GM23338 (cell line): ENCODE results near the gene NPC1L1.

Experiments used
- CREB1 ChIP-seq: fragments of 250-450 bp; sonication (Bioruptor Pico); IDR thresholded peaks from 2 replicates; pipeline ENCODE4 v1.5.0; 2020; ENCODE audit warnings: low read depth, mild to moderate bottlenecking, moderate library complexity
- EZH2 ChIP-seq: fragments of 200-600 bp; sonication (generic); IDR thresholded peaks from one replicate; pipeline ENCODE4 v1.8.0; 2017; ENCODE audit warnings: antibody characterized with exemption, mild to moderate bottlenecking, low read depth; ENCODE audit not compliant: unreplicated experiment
- EZH2phosphoT487 ChIP-seq: fragments of 200-600 bp; sonication (generic); IDR thresholded peaks from one replicate; pipeline ENCODE4 v1.8.1; 2018; ENCODE audit warnings: antibody characterized with exemption; ENCODE audit not compliant: unreplicated experiment
- JUNB ChIP-seq: IDR thresholded peaks from one replicate; pipeline ENCODE4 v1.6.1; 2016; ENCODE audit warnings: antibody characterized with exemption; ENCODE audit not compliant: unreplicated experiment
- NANOG ChIP-seq: IDR thresholded peaks from 2 replicates; pipeline ENCODE4 v1.6.1; 2016; ENCODE audit warnings: antibody characterized with exemption, borderline replicate concordance
- POLR2AphosphoS5 ChIP-seq: IDR thresholded peaks from 2 replicates; pipeline ENCODE4 v1.6.1; 2016; ENCODE audit warnings: antibody characterized with exemption, low read depth
- STAT1 ChIP-seq: IDR thresholded peaks from one replicate; pipeline ENCODE4 v1.6.1; 2016; ENCODE audit warnings: antibody characterized with exemption; ENCODE audit not compliant: unreplicated experiment
- ZNF114 ChIP-seq: fragments of 250-450 bp; sonication (Bioruptor Pico); IDR thresholded peaks from 2 replicates; pipeline ENCODE4 v1.5.0; 2020; ENCODE audit warnings: mild to moderate bottlenecking, moderate library complexity
- ZNF331 ChIP-seq: fragments of 250-450 bp; sonication (Bioruptor Pico); IDR thresholded peaks from 2 replicates; pipeline ENCODE4 v1.5.0; 2020; ENCODE audit warnings: low read depth, mild to moderate bottlenecking, moderate library complexity
- TF ChIP-seq, protein P1 (sequence below), 2 experiments: fragments of 200-600 bp in 1 of 2; sonication (generic) in 1 of 2; conservative IDR thresholded peaks; 2 replicates each; pipeline versions ENCODE4 v1.5.1 to v1.6.1; 2016 to 2017; ENCODE audit warnings: antibody characterized with exemption in 2 of 2, low read depth in 2 of 2, mild to moderate bottlenecking in 2 of 2, moderate library complexity in 1 of 2
- TF ChIP-seq, protein P2 (sequence below): IDR thresholded peaks from one replicate; pipeline ENCODE4 v1.6.1; 2018; ENCODE audit warnings: antibody characterized with exemption; ENCODE audit not compliant: unreplicated experiment
- TF ChIP-seq, protein P3 (sequence below): fragments of 250-450 bp; sonication (Bioruptor Pico); IDR thresholded peaks from 2 replicates; pipeline ENCODE4 v1.5.0; 2020; ENCODE audit warnings: mild to moderate bottlenecking, moderate library complexity

DNA sequence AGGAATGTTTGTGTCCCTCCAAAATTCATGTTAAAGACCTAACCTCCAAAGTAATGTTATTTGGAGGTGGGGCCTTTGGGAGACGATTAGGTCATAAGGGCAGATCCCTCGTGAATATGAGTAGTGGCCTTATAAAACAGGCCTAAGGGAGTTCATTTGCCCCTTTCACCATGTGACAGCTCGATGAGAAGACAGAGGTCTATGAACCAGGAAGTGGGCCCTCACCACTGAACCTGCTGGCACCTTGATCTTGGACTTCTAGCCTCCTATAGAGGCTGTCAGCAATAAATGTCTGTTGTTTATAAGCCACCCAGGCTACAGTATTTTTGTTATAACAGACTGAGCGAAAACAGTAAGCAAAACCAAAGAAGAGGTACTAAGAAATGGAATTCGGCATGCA, 64.8 kb downstream of the NPC1L1 start:
- TF ChIP-seq, protein P1, sequence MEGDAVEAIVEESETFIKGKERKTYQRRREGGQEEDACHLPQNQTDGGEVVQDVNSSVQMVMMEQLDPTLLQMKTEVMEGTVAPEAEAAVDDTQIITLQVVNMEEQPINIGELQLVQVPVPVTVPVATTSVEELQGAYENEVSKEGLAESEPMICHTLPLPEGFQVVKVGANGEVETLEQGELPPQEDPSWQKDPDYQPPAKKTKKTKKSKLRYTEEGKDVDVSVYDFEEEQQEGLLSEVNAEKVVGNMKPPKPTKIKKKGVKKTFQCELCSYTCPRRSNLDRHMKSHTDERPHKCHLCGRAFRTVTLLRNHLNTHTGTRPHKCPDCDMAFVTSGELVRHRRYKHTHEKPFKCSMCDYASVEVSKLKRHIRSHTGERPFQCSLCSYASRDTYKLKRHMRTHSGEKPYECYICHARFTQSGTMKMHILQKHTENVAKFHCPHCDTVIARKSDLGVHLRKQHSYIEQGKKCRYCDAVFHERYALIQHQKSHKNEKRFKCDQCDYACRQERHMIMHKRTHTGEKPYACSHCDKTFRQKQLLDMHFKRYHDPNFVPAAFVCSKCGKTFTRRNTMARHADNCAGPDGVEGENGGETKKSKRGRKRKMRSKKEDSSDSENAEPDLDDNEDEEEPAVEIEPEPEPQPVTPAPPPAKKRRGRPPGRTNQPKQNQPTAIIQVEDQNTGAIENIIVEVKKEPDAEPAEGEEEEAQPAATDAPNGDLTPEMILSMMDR (conservative IDR thresholded peaks at IDR 0.05; ENCODE audit: low read depth in 2 of 2), result no peak
- no peak for TF ChIP-seq ZNF331 (CRISPR knock-in tag)
- TF ChIP-seq, protein P2, sequence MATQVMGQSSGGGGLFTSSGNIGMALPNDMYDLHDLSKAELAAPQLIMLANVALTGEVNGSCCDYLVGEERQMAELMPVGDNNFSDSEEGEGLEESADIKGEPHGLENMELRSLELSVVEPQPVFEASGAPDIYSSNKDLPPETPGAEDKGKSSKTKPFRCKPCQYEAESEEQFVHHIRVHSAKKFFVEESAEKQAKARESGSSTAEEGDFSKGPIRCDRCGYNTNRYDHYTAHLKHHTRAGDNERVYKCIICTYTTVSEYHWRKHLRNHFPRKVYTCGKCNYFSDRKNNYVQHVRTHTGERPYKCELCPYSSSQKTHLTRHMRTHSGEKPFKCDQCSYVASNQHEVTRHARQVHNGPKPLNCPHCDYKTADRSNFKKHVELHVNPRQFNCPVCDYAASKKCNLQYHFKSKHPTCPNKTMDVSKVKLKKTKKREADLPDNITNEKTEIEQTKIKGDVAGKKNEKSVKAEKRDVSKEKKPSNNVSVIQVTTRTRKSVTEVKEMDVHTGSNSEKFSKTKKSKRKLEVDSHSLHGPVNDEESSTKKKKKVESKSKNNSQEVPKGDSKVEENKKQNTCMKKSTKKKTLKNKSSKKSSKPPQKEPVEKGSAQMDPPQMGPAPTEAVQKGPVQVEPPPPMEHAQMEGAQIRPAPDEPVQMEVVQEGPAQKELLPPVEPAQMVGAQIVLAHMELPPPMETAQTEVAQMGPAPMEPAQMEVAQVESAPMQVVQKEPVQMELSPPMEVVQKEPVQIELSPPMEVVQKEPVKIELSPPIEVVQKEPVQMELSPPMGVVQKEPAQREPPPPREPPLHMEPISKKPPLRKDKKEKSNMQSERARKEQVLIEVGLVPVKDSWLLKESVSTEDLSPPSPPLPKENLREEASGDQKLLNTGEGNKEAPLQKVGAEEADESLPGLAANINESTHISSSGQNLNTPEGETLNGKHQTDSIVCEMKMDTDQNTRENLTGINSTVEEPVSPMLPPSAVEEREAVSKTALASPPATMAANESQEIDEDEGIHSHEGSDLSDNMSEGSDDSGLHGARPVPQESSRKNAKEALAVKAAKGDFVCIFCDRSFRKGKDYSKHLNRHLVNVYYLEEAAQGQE, result no peak
- TF ChIP-seq POLR2AphosphoS5, result no peak
- TF ChIP-seq CREB1, result no peak
- no peak for TF ChIP-seq EZH2
- TF ChIP-seq EZH2phosphoT487, result no peak
- TF ChIP-seq JUNB, result no peak
- TF ChIP-seq, protein P3, sequence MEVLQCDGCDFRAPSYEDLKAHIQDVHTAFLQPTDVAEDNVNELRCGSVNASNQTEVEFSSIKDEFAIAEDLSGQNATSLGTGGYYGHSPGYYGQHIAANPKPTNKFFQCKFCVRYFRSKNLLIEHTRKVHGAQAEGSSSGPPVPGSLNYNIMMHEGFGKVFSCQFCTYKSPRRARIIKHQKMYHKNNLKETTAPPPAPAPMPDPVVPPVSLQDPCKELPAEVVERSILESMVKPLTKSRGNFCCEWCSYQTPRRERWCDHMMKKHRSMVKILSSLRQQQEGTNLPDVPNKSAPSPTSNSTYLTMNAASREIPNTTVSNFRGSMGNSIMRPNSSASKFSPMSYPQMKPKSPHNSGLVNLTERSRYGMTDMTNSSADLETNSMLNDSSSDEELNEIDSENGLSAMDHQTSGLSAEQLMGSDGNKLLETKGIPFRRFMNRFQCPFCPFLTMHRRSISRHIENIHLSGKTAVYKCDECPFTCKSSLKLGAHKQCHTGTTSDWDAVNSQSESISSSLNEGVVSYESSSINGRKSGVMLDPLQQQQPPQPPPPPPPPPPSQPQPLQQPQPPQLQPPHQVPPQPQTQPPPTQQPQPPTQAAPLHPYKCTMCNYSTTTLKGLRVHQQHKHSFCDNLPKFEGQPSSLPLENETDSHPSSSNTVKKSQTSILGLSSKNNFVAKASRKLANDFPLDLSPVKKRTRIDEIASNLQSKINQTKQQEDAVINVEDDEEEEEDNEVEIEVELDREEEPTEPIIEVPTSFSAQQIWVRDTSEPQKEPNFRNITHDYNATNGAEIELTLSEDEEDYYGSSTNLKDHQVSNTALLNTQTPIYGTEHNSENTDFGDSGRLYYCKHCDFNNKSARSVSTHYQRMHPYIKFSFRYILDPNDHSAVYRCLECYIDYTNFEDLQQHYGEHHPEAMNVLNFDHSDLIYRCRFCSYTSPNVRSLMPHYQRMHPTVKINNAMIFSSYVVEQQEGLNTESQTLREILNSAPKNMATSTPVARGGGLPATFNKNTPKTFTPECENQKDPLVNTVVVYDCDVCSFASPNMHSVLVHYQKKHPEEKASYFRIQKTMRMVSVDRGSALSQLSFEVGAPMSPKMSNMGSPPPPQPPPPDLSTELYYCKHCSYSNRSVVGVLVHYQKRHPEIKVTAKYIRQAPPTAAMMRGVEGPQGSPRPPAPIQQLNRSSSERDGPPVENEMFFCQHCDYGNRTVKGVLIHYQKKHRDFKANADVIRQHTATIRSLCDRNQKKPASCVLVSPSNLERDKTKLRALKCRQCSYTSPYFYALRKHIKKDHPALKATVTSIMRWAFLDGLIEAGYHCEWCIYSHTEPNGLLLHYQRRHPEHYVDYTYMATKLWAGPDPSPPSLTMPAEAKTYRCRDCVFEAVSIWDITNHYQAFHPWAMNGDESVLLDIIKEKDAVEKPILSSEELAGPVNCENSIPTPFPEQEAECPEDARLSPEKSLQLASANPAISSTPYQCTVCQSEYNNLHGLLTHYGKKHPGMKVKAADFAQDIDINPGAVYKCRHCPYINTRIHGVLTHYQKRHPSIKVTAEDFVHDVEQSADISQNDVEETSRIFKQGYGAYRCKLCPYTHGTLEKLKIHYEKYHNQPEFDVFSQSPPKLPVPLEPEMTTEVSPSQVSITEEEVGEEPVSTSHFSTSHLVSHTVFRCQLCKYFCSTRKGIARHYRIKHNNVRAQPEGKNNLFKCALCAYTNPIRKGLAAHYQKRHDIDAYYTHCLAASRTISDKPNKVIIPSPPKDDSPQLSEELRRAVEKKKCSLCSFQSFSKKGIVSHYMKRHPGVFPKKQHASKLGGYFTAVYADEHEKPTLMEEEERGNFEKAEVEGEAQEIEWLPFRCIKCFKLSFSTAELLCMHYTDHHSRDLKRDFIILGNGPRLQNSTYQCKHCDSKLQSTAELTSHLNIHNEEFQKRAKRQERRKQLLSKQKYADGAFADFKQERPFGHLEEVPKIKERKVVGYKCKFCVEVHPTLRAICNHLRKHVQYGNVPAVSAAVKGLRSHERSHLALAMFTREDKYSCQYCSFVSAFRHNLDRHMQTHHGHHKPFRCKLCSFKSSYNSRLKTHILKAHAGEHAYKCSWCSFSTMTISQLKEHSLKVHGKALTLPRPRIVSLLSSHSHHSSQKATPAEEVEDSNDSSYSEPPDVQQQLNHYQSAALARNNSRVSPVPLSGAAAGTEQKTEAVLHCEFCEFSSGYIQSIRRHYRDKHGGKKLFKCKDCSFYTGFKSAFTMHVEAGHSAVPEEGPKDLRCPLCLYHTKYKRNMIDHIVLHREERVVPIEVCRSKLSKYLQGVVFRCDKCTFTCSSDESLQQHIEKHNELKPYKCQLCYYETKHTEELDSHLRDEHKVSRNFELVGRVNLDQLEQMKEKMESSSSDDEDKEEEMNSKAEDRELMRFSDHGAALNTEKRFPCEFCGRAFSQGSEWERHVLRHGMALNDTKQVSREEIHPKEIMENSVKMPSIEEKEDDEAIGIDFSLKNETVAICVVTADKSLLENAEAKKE (CRISPR knock-in tag), result no peak
- TF ChIP-seq STAT1, result no peak
- no peak for TF ChIP-seq NANOG
- TF ChIP-seq ZNF114 (CRISPR knock-in tag), result no peak
